CD4-positive, CD25-positive, alpha-beta regulatory T cell (primary cell): ENCODE results near the gene TMED4. TPM values are rescaled to one million over a fixed set of nuclear protein-coding genes. Genes with fewer than 3 reads are reported as not detected.
A peak's percentile ranks its signal among the peaks of the same experiment; 100 is the strongest.

Source experiments
- ATAC-seq, 2 donors: fragments of 150-1000 bp; cut with Tn5 transposase; one replicate each; pipeline ENCODE4 v1.10.0; 2021; ENCODE audit warnings: low read depth in 2 of 2, moderate number of reproducible peaks in 2 of 2, moderate library complexity in 1 of 2
- DNase-seq, 3 donors: peaks; one replicate each; pipeline versions ENCODE4 v3.0.0 to v3.0.0-alpha.2; 2012 to 2022; ENCODE audit warnings: mixed read lengths in 1 of 3
- H3K27ac ChIP-seq: one replicate; pipeline ENCODE4 v1.7.0; 2013; ENCODE audit warnings: mild to moderate bottlenecking, low read length; ENCODE audit not compliant: insufficient read depth, poor library complexity, severe bottlenecking
- H3K27me3 ChIP-seq: one replicate; pipeline ENCODE4 v1.7.0; 2013; ENCODE audit warnings: low read length; ENCODE audit not compliant: control insufficient read depth, insufficient read depth
- H3K36me3 ChIP-seq: one replicate; pipeline ENCODE4 v1.7.0; 2013; ENCODE audit warnings: mild to moderate bottlenecking, low read length, moderate library complexity; ENCODE audit not compliant: control insufficient read depth, insufficient read depth
- H3K4me1 ChIP-seq: 2 replicates; pipeline ENCODE4 v1.7.0; 2013; ENCODE audit warnings: mild to moderate bottlenecking, low read length; ENCODE audit not compliant: insufficient read depth, control insufficient read depth, poor library complexity, severe bottlenecking
- H3K4me3 ChIP-seq: one replicate; pipeline ENCODE4 v1.7.0; 2013; ENCODE audit warnings: low read depth, mild to moderate bottlenecking, low read length, moderate library complexity
- H3K9me3 ChIP-seq, 2 experiments: 1 replicate in 1 of 2; 2 replicates in 1 of 2; pipeline ENCODE4 v1.7.0; 2013; ENCODE audit warnings: low read length in 2 of 2, mild to moderate bottlenecking in 1 of 2, moderate library complexity in 1 of 2; ENCODE audit not compliant: control insufficient read depth in 2 of 2
- H3K27ac Mint-ChIP-seq, 3 donors: one replicate each; pipeline ENCODE4 v1.8.0; 2020 to 2022; ENCODE audit warnings: mild to moderate bottlenecking in 3 of 3, mixed read lengths in 3 of 3, moderate library complexity in 2 of 3
- H3K27me3 Mint-ChIP-seq: one replicate; pipeline ENCODE4 v1.8.0; 2022; ENCODE audit warnings: mild to moderate bottlenecking, mixed read lengths
- H3K36me3 Mint-ChIP-seq: one replicate; pipeline ENCODE4 v1.8.0; 2020; ENCODE audit warnings: mixed read lengths
- H3K4me1 Mint-ChIP-seq, 4 donors: one replicate each; pipeline ENCODE4 v1.8.0; 2020 to 2022; ENCODE audit warnings: mixed read lengths in 4 of 4, mild to moderate bottlenecking in 1 of 4
- H3K4me3 Mint-ChIP-seq, 4 donors: one replicate each; pipeline ENCODE4 v1.8.0; 2020 to 2022; ENCODE audit warnings: mild to moderate bottlenecking in 4 of 4, mixed read lengths in 4 of 4, moderate library complexity in 3 of 4
- H3K9me3 Mint-ChIP-seq, 7 donors: one replicate each; pipeline ENCODE4 v1.8.0; 2020 to 2022; ENCODE audit warnings: mixed read lengths in 7 of 7, mild to moderate bottlenecking in 3 of 7, moderate library complexity in 2 of 7
- polyA plus RNA-seq, 4 donors: library from polyadenylated mRNA; unstranded; fragments of 300-500 nt; fragmentation: Illumina TruSeq; gene quantifications; one replicate each; pipeline ENCODE4 v1.2.3, GENCODE V29; 2021
- total RNA-seq: library from RNA; stranded (reverse); gene quantifications from one replicate; pipeline ENCODE4 v1.2.3, GENCODE V29; 2022

Gene TMED4
- total and polyA plus RNA-seq, 5 donors from 2014 or later: 67.6 to 97.5 (median 75.2) TPM

- no peaks in the 10 kb centered on the region for H3K9me3 ChIP-seq
- peak within 1 kb of the TSS; percentile 85 for H3K4me3 ChIP-seq
- H3K27me3 ChIP-seq: no peaks in the 10 kb centered on the region
- peak; percentile 91 to 95 for ATAC-seq
- no peaks in the 10 kb centered on the region for H3K27me3 Mint-ChIP-seq
- peaks cover 31% of the 10 kb centered on the region for H3K4me1 ChIP-seq
- H3K4me3 Mint-ChIP-seq: peak within 1 kb of the TSS; percentile 94 to 97 (median 96)
- H3K36me3 ChIP-seq: peaks cover 51% of the 10 kb centered on the region
- peak within 1 kb of the TSS; percentile 88 for H3K27ac ChIP-seq
- H3K36me3 Mint-ChIP-seq: peaks cover 26% of the 10 kb centered on the region
- H3K27ac Mint-ChIP-seq: peak within 1 kb of the TSS; percentile 98 to 100 (median 99)
- peaks cover 8 to 47% (median 17%) of the 10 kb centered on the region in 4 donors for H3K4me1 Mint-ChIP-seq
- DNase-seq: peak; percentile 88 to 95 (median 91)
- no peaks in the 10 kb centered on the region for H3K9me3 Mint-ChIP-seq
Observed at GRCh38 chr7:44573464-44574286, 8.4 kb downstream of the TMED4 start, which contains the start of gene DDX56. TSS of gene DDX56 (minus strand) at chr7:44573908. CDS start at chr7:44573895, 13 bp downstream.

GRCh38 chr7:44572771-44573170 is 9.3 kb downstream of the TMED4 start:
- peaks cover 8 to 40% (median 18%) of the 10 kb centered on the region in 4 donors for H3K4me1 Mint-ChIP-seq
- Histone ChIP-seq H3K4me3 (peak overlapping the region; percentile 85), H3K27ac (peak overlapping the region; percentile 88), H3K4me1 (peaks cover 31% of the 10 kb centered on the region), H3K9me3 (no peaks in the 10 kb centered on the region), H3K36me3 (peaks cover 52% of the 10 kb centered on the region), H3K27me3 (no peaks in the 10 kb centered on the region)
- DNase-seq: no peak
- ATAC-seq: no peak
- peak overlapping the region; percentile 98 to 100 (median 99) for H3K27ac Mint-ChIP-seq
- no peaks in the 10 kb centered on the region for H3K27me3 Mint-ChIP-seq
- no peaks in the 10 kb centered on the region for H3K9me3 Mint-ChIP-seq
- H3K36me3 Mint-ChIP-seq: peaks cover 32% of the 10 kb centered on the region
- peak overlapping the region; percentile 94 to 97 (median 96) for H3K4me3 Mint-ChIP-seq

- Mint-ChIP-seq H3K4me1 (peaks cover 14 to 47% (median 20%) of the 10 kb centered on the region in 4 donors), H3K27ac (peak overlapping the region in 1 of 3 donors; percentile 20), H3K4me3 (peak overlapping the region in 1 of 4 donors; percentile 13), H3K27me3 (no peaks in the 10 kb centered on the region), H3K9me3 (no peaks in the 10 kb centered on the region), H3K36me3 (peaks cover 37% of the 10 kb centered on the region)
- peaks cover 28% of the 10 kb centered on the region for H3K4me1 ChIP-seq
- ATAC-seq: no peak
- H3K4me3 ChIP-seq: no peak overlapping the region
- H3K27ac ChIP-seq: no peak overlapping the region
- H3K9me3 ChIP-seq: no peaks in the 10 kb centered on the region
- no peak for DNase-seq
- no peaks in the 10 kb centered on the region for H3K27me3 ChIP-seq
- peaks cover 64% of the 10 kb centered on the region for H3K36me3 ChIP-seq
Observed at GRCh38 chr7:44569959-44570358, 12.1 kb downstream of the TMED4 start.

- no peaks in the 10 kb centered on the region for H3K27me3 ChIP-seq
- H3K27ac ChIP-seq: no peak overlapping the region
- peaks cover 20% of the 10 kb centered on the region for H3K4me1 ChIP-seq
- Mint-ChIP-seq H3K9me3 (no peaks in the 10 kb centered on the region), H3K4me1 (peaks cover 10 to 37% (median 16%) of the 10 kb centered on the region in 4 donors), H3K36me3 (peaks cover 37% of the 10 kb centered on the region), H3K27me3 (no peaks in the 10 kb centered on the region), H3K4me3 (peak overlapping the region in 1 of 4 donors; percentile 44), H3K27ac (peak overlapping the region in 1 of 3 donors; percentile 67)
- no peak for DNase-seq
- ATAC-seq: no peak
- peaks cover 74% of the 10 kb centered on the region for H3K36me3 ChIP-seq
- no peak overlapping the region for H3K4me3 ChIP-seq
- no peaks in the 10 kb centered on the region for H3K9me3 ChIP-seq
Observed at GRCh38 chr7:44568771-44569560, 13.1 kb downstream of the TMED4 start.

- peaks cover 2 to 27% (median 12%) of the 10 kb centered on the region in 4 donors for H3K4me1 Mint-ChIP-seq
- H3K27ac Mint-ChIP-seq: peak overlapping the region in 1 of 3 donors; percentile 95
Observed at GRCh38 chr7:44567884-44568283, 14.1 kb downstream of the TMED4 start.

GRCh38 chr7:44566680-44567079 is 15.4 kb downstream of the TMED4 start:
- ATAC-seq (no peak), DNase-seq (no peak)
- Mint-ChIP-seq H3K27ac (peak overlapping the region in 2 of 3 donors; percentile 8 to 18), H3K36me3 (peaks cover 32% of the 10 kb centered on the region), H3K4me3 (no peak overlapping the region), H3K4me1 (peaks cover 0 to 18% (median 11%) of the 10 kb centered on the region in 4 donors), H3K27me3 (no peaks in the 10 kb centered on the region), H3K9me3 (no peaks in the 10 kb centered on the region)
- Histone ChIP-seq H3K36me3 (peaks cover 66% of the 10 kb centered on the region), H3K27ac (no peak overlapping the region), H3K4me3 (no peak overlapping the region), H3K4me1 (no peaks in the 10 kb centered on the region), H3K9me3 (no peaks in the 10 kb centered on the region), H3K27me3 (no peaks in the 10 kb centered on the region)

More at GRCh38 chr7:44567884-44568283, 14.1 kb downstream of the TMED4 start:
- DNase-seq (no peak), ATAC-seq (no peak)
- Histone ChIP-seq H3K27me3 (no peaks in the 10 kb centered on the region), H3K4me1 (peaks cover 11% of the 10 kb centered on the region), H3K36me3 (peaks cover 75% of the 10 kb centered on the region), H3K27ac (no peak overlapping the region), H3K9me3 (no peaks in the 10 kb centered on the region), H3K4me3 (no peak overlapping the region)
- Mint-ChIP-seq H3K9me3 (no peaks in the 10 kb centered on the region), H3K27me3 (no peaks in the 10 kb centered on the region), H3K4me3 (peak overlapping the region in 1 of 4 donors; percentile 49), H3K36me3 (peaks cover 37% of the 10 kb centered on the region)

- DNase-seq (no peak), ATAC-seq (peak; percentile 16 to 34)
- Histone ChIP-seq H3K4me3 (no peak overlapping the region), H3K27me3 (no peaks in the 10 kb centered on the region), H3K4me1 (no peaks in the 10 kb centered on the region), H3K36me3 (peaks cover 59% of the 10 kb centered on the region), H3K9me3 (no peaks in the 10 kb centered on the region), H3K27ac (no peak overlapping the region)
- Mint-ChIP-seq H3K4me1 (peaks cover 0 to 18% (median 11%) of the 10 kb centered on the region in 4 donors), H3K27ac (peak overlapping the region; percentile 8 to 86 (median 75)), H3K27me3 (no peaks in the 10 kb centered on the region), H3K9me3 (no peaks in the 10 kb centered on the region), H3K36me3 (peaks cover 32% of the 10 kb centered on the region), H3K4me3 (peak overlapping the region in 1 of 4 donors; percentile 68)
Observed at GRCh38 chr7:44565795-44566559, 16.1 kb downstream of the TMED4 start.
